OCI-LY7 (cell line): Measurements from ENCODE around the gene EEPD1.

Experiments used
- EZH2phosphoT487 ChIP-seq: fragments of 200-600 bp; sonication (generic); IDR thresholded peaks from 2 replicates; pipeline ENCODE4 v1.6.1; 2018; ENCODE audit warnings: low read depth, borderline replicate concordance, mild to moderate bottlenecking, mixed run types, antibody characterized with exemption, low read length, moderate library complexity, mixed read lengths
- TF ChIP-seq, protein P1 (sequence below): fragments of 200-600 bp; sonication (generic); conservative IDR thresholded peaks from 2 replicates; pipeline ENCODE4 v1.5.1; 2014; ENCODE audit warnings: mild to moderate bottlenecking, antibody characterized with exemption, low read length, moderate library complexity, mixed read lengths

DNA sequence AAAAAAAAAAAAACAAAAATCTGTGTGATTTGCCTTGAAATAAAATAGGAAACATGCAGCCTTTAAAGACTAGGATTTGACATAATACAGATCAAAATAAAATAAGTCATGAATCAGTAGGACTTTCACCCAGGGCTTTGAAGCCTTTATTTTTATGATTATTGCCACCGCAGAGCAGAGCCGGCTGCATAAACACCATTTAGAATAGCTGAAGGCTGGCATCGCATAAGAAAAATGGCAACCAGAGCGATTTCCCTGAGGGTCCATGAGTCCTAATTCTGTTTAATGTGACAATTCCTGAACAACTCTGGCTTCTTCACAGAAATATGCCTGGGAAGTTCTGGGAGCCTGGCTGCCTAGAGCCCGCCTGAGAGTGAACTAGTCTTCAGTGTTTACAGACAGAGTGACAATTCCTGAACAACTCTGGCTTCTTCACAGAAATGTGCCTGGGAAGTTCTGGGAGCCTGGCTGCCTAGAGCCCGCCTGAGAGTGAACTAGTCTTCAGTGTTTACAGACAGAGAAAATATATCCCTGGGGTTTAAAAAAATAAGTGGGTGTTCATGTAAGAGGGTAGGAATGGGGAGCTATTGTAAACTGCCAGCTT lies 112.0 kb downstream of the EEPD1 start:
- TF ChIP-seq, protein P1, sequence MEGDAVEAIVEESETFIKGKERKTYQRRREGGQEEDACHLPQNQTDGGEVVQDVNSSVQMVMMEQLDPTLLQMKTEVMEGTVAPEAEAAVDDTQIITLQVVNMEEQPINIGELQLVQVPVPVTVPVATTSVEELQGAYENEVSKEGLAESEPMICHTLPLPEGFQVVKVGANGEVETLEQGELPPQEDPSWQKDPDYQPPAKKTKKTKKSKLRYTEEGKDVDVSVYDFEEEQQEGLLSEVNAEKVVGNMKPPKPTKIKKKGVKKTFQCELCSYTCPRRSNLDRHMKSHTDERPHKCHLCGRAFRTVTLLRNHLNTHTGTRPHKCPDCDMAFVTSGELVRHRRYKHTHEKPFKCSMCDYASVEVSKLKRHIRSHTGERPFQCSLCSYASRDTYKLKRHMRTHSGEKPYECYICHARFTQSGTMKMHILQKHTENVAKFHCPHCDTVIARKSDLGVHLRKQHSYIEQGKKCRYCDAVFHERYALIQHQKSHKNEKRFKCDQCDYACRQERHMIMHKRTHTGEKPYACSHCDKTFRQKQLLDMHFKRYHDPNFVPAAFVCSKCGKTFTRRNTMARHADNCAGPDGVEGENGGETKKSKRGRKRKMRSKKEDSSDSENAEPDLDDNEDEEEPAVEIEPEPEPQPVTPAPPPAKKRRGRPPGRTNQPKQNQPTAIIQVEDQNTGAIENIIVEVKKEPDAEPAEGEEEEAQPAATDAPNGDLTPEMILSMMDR, result no peak
- TF ChIP-seq EZH2phosphoT487, result no peak
